B cell (primary cell): ENCODE data around the gene MAD1L1.

Experiments
- CTCF ChIP-seq: fragments of 200-600 bp; IDR thresholded peaks from one replicate; pipeline ENCODE4 v1.8.0; 2022; ENCODE audit warnings: antibody characterized with exemption, mild to moderate bottlenecking
- EZH2 ChIP-seq: IDR thresholded peaks from 2 replicates; pipeline ENCODE4 v1.6.1; 2012; ENCODE audit warnings: borderline replicate concordance, low read depth, mild to moderate bottlenecking, moderate library complexity, low read length; ENCODE audit not compliant: insufficient read depth, poor library complexity, severe bottlenecking

GRCh38 chr7:2231992-2232765 is 566 bp downstream of the MAD1L1 start:
- TF ChIP-seq CTCF (peak; percentile 14), EZH2 (no peak)
